GM12878 (cell line): ENCODE data around the gene PEF1. TPM values are rescaled to one million over a fixed set of nuclear protein-coding genes. Genes with fewer than 3 reads are reported as not detected.

Experiments used
- ATF3 ChIP-seq: IDR thresholded peaks from 2 replicates; pipeline ENCODE4 v1.6.1; 2011; ENCODE audit warnings: low read depth, mild to moderate bottlenecking, low read length, moderate library complexity, borderline replicate concordance; ENCODE audit errors: extremely low read depth
- E2F8 ChIP-seq: fragments of 450-650 bp; IDR thresholded peaks from 2 replicates; pipeline ENCODE4 v1.6.1; 2018; ENCODE audit warnings: mild to moderate bottlenecking, low read depth, moderate library complexity; ENCODE audit not compliant: partially characterized antibody
- EZH2 ChIP-seq: IDR thresholded peaks from 2 replicates; pipeline ENCODE4 v1.6.1; 2012; ENCODE audit warnings: low read depth, mild to moderate bottlenecking, control low read depth, inconsistent platforms, low read length, borderline replicate concordance; ENCODE audit not compliant: control insufficient read depth
- LARP7 ChIP-seq: fragments of 450-650 bp; IDR thresholded peaks from 2 replicates; pipeline ENCODE4 v1.6.1; 2017; ENCODE audit warnings: mild to moderate bottlenecking
- MAX ChIP-seq: IDR thresholded peaks from 2 replicates; pipeline ENCODE4 v1.6.1; 2012; ENCODE audit warnings: low read depth, low read length, improper control_type of control experiment
- NFYA ChIP-seq: IDR thresholded peaks from 2 replicates; pipeline ENCODE4 v1.6.1; 2011; ENCODE audit warnings: low read depth, mild to moderate bottlenecking, low read length, improper control_type of control experiment, borderline replicate concordance
- POU2F2 ChIP-seq: IDR thresholded peaks from 3 replicates; pipeline ENCODE4 v1.6.1; 2011; ENCODE audit warnings: low read depth, mild to moderate bottlenecking, low read length, borderline replicate concordance
- SMAD1 ChIP-seq: fragments of 450-650 bp; IDR thresholded peaks from 2 replicates; pipeline ENCODE4 v1.6.1; 2018; ENCODE audit warnings: mild to moderate bottlenecking, low read depth; ENCODE audit not compliant: partially characterized antibody
- SMARCA5 ChIP-seq: fragments of 450-650 bp; IDR thresholded peaks from 2 replicates; pipeline ENCODE4 v1.6.1; 2017; ENCODE audit warnings: mild to moderate bottlenecking
- TARDBP ChIP-seq: IDR thresholded peaks from 2 replicates; pipeline ENCODE4 v1.6.1; 2016; ENCODE audit warnings: borderline replicate concordance
- TCF7 ChIP-seq: IDR thresholded peaks from 2 replicates; pipeline ENCODE4 v1.6.1; 2014; ENCODE audit warnings: antibody characterized with exemption, borderline replicate concordance
- polyA plus RNA-seq, 11 experiments: library from polyadenylated mRNA; depleted of rRNA in 4 of 11; unstranded in 6 of 11; stranded (reverse) in 5 of 11; fragments of >200 nt; fragmentation: Nextera tagmentation in 4 of 11; fragmentation: Illumina TruSeq in 1 of 11; extraction: Ambion mirVana in 4 of 11; extraction: Trizol in 1 of 11; gene quantifications; 1 replicate in 1 of 11; 2 replicates in 10 of 11; pipeline versions ENCODE4 v1.2.1 to v1.2.3, GENCODE V29; 2011 to 2016; ENCODE audit warnings: inconsistent platforms in 2 of 11, missing spikeins in 2 of 11, low read depth in 1 of 11
- total RNA-seq, 4 experiments: library from RNA; depleted of rRNA in 3 of 4; stranded (reverse); fragments of >200 nt in 3 of 4; fragmentation: Illumina TruSeq in 1 of 4; extraction: Trizol in 1 of 4; gene quantifications; 2 replicates each; pipeline versions ENCODE4 v1.2.1 to v1.2.3, GENCODE V29; 2013 to 2021

Gene PEF1
- total and polyA plus RNA-seq, 10 of the 15 experiments (the other 5 are each of a cell fraction or from before 2014, with no cell fraction given) = 27.1 to 107 (median 79.0) TPM

GRCh38 chr1:31667065-31667785 lies 22.5 kb upstream of the PEF1 start (continued):
- TF ChIP-seq E2F8 = no peak
- no peak for TF ChIP-seq EZH2
- TF ChIP-seq MAX = no peak
- no peak for TF ChIP-seq LARP7
- no peak for TF ChIP-seq NFYA
- no peak for TF ChIP-seq TARDBP
- TF ChIP-seq TCF7 = no peak
- no peak for TF ChIP-seq ATF3
- TF ChIP-seq POU2F2 = no peak
- TF ChIP-seq SMAD1 = no peak
- no peak for TF ChIP-seq SMARCA5
